Measurements from ENCODE around the gene COL17A1.

Gene COL17A1

GRCh38 chr10:104121485-104122224, 36.0 kb upstream of the COL17A1 start, which contains the start of gene SFR1:
Gene SFR1 (plus strand): TSS chr10:104122171. CDS start chr10:104122184, 13 bp downstream.
- Histone ChIP-seq H3F3A (ENCODE audit: insufficient read depth, low read length) (no peaks in the 10 kb centered on the region), H3K9me2 (ENCODE audit: low read depth, low read length) (no peaks in the 10 kb centered on the region), H3K79me2 (ENCODE audit: insufficient read depth, low read length) (no peaks in the 10 kb centered on the region), H3K36me3 (ENCODE audit: insufficient read depth, low read length) (peaks cover 10% of the 10 kb centered on the region; the same call in 1 of the 2 replicates), H3K27me3 (ENCODE audit: insufficient read depth, low read length) (no peaks in the 10 kb centered on the region), H2AFZ (ENCODE audit: low read length) (peak within 1 kb of the TSS; percentile 29), H3K4me1 (ENCODE audit: insufficient read depth, low read length, severe bottlenecking) (peaks cover 29% of the 10 kb centered on the region), H3K9me3 (ENCODE audit: low read length) (no peaks in the 10 kb centered on the region), H3K27ac (ENCODE audit: low read depth, low read length, poor library complexity, severe bottlenecking) (peak within 1 kb of the TSS; percentile 81), H3K4me3 (ENCODE audit: low read depth, low read length, poor library complexity, severe bottlenecking) (peak within 1 kb of the TSS; percentile 90), H3K9ac (ENCODE audit: low read length) (peak within 1 kb of the TSS; percentile 93), H4K20me1 (ENCODE audit: insufficient read depth, low read length) (no peaks in the 10 kb centered on the region), H3K4me2 (ENCODE audit: low read length) (peak within 1 kb of the TSS; percentile 98)
- no peak for TF ChIP-seq EZH2 (IDR thresholded peaks at IDR 0.05; ENCODE audit: borderline replicate concordance, low read length)
- TF ChIP-seq CTCF (IDR thresholded peaks at IDR 0.05; ENCODE audit: low read length): peak; percentile 61

- peaks cover 10% of the 10 kb centered on the region; the same call in 1 of the 2 replicates for H3K36me3 ChIP-seq (ENCODE audit: insufficient read depth, low read length)
These were observed 35.3 kb upstream of the COL17A1 start for GRCh38 chr10:104120903-104121484.

GRCh38 chr10:104120512-104120902, 34.8 kb upstream of the COL17A1 start:
- Histone ChIP-seq H3K27me3 (ENCODE audit: insufficient read depth, low read length) (no peaks in the 10 kb centered on the region), H3K9me2 (ENCODE audit: low read depth, low read length) (no peaks in the 10 kb centered on the region), H3F3A (ENCODE audit: insufficient read depth, low read length) (no peaks in the 10 kb centered on the region), H3K9ac (ENCODE audit: low read length) (peak overlapping the region; percentile 87; the same call in 1 of the 2 replicates), H3K36me3 (ENCODE audit: insufficient read depth, low read length) (peaks cover 7% of the 10 kb centered on the region; the same call in 1 of the 2 replicates), H3K9me3 (ENCODE audit: low read length) (no peaks in the 10 kb centered on the region), H3K4me2 (ENCODE audit: low read length) (peak overlapping the region; percentile 91), H3K79me2 (ENCODE audit: insufficient read depth, low read length) (no peaks in the 10 kb centered on the region), H2AFZ (ENCODE audit: low read length) (peak overlapping the region; percentile 29; the same call in 1 of the 2 replicates), H4K20me1 (ENCODE audit: insufficient read depth, low read length) (no peaks in the 10 kb centered on the region), H3K4me3 (ENCODE audit: low read depth, low read length, poor library complexity, severe bottlenecking) (peak overlapping the region; percentile 90), H3K27ac (ENCODE audit: low read depth, low read length, poor library complexity, severe bottlenecking) (no peak overlapping the region), H3K4me1 (ENCODE audit: insufficient read depth, low read length, severe bottlenecking) (peaks cover 29% of the 10 kb centered on the region)
- no peak for TF ChIP-seq EZH2 (IDR thresholded peaks at IDR 0.05; ENCODE audit: borderline replicate concordance, low read length)
- no peak for TF ChIP-seq CTCF (IDR thresholded peaks at IDR 0.05; ENCODE audit: low read length)

More at GRCh38 chr10:104120903-104121484, 35.3 kb upstream of the COL17A1 start:
- peak overlapping the region; percentile 29 for H2AFZ ChIP-seq (ENCODE audit: low read length)
- H4K20me1 ChIP-seq (ENCODE audit: insufficient read depth, low read length): no peaks in the 10 kb centered on the region
- no peaks in the 10 kb centered on the region for H3F3A ChIP-seq (ENCODE audit: insufficient read depth, low read length)
- H3K4me1 ChIP-seq (ENCODE audit: insufficient read depth, low read length, severe bottlenecking): peaks cover 29% of the 10 kb centered on the region
- H3K27ac ChIP-seq (ENCODE audit: low read depth, low read length, poor library complexity, severe bottlenecking): peak overlapping the region; percentile 67
- H3K79me2 ChIP-seq (ENCODE audit: insufficient read depth, low read length): no peaks in the 10 kb centered on the region
- H3K4me2 ChIP-seq (ENCODE audit: low read length): peak overlapping the region; percentile 91
- H3K9ac ChIP-seq (ENCODE audit: low read length): peak overlapping the region; percentile 87
- H3K9me3 ChIP-seq (ENCODE audit: low read length): no peaks in the 10 kb centered on the region
- H3K9me2 ChIP-seq (ENCODE audit: low read depth, low read length): no peaks in the 10 kb centered on the region
- peak overlapping the region; percentile 90 for H3K4me3 ChIP-seq (ENCODE audit: low read depth, low read length, poor library complexity, severe bottlenecking)
- TF ChIP-seq EZH2 (IDR thresholded peaks at IDR 0.05; ENCODE audit: borderline replicate concordance, low read length) (no peak), CTCF (IDR thresholded peaks at IDR 0.05; ENCODE audit: low read length) (no peak)
- no peaks in the 10 kb centered on the region for H3K27me3 ChIP-seq (ENCODE audit: insufficient read depth, low read length)
